HT-29 (cell line): ENCODE data around the gene ANKS1B. TPM values are rescaled to one million over a fixed set of nuclear protein-coding genes. Genes with fewer than 3 reads are reported as not detected.

Source experiments
- DNase-seq: peaks from one replicate; pipeline ENCODE4 v3.0.0-alpha.2; 2015; ENCODE audit warnings: low spot score
- total RNA-seq: library from RNA; depleted of rRNA; stranded (reverse); fragments of >200 nt; shearing (Covaris generic); gene quantifications from 2 replicates; pipeline ENCODE4 v1.2.3, GENCODE V29; 2014

The ANKS1B gene
- total RNA-seq, 1 experiment from 2014 or later, result not detected

- DNase-seq, result no peak
Observed at GRCh38 chr12:98821232-98821631, 1163.5 kb downstream of the ANKS1B start.

DNA sequence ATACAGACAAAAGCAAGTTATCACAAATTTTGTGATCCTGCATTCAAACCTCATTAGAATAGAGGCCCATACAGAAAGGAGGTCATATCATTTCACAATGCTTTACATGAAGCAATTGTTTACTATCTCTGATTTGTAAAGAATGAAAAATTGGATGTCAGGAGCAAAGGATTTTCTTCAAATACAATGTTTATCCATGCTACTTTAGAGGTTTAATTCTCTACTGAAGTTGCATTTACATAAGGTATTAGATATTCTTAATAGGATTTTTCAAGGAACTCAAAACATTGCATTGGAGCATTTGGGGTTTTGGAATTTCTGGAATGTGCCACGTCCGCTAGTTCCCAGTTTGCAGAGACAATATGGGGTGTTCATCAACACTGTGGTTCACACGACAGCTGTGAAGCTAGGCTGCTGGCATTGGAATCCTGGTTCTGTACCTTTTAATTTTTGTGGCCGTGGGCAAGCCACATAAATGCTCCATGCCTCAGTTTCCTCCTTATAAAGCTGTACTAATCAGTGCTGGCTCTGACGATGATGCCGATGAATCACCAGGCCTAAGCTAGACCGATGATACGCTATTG lies 1164.8 kb downstream of the ANKS1B start:
- DNase-seq, result no peak

- DNase-seq, result no peak
Observed at GRCh38 chr12:98819071-98819470, 1165.7 kb downstream of the ANKS1B start.

GRCh38 chr12:98818239-98818638 lies 1166.5 kb downstream of the ANKS1B start:
- DNase-seq, result no peak

DNA sequence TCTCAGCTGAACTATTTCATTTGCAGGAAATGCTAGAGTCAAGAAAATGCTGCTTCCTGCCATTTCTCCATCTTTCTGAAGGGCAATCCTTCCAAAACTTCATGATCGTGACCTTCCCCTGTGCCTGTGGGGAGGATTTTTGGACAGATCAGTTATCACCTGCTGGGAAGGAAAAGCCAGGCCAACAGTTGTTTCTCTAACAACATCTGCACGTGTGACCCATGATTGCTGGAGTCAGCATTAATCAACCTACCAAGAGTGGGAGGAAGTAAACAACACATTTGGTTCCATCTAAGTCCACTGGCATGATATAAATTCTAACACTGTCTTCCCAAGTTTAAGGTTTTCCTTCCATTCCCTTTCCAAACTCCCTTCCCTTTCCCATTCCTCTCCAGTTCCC lies 1167.0 kb downstream of the ANKS1B start:
- DNase-seq, result no peak

DNA sequence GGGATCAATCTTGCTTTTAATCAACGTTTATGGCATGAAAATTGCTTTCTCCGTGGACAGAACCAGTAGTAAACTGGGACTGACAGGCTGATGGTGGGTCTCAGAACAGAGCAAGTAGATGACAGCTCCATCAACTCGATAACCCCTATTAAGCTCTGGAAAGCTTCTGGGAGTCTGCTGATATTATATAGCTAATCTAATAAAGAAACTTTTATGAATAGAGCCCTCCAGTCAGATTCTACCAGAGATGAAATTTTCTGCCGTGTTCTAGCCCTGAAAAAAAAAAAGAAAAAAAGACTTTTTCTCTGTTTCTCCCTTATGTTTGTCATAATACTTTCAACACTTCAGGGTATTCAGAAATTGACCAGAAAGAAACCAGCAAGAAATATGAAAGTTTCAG lies 1168.0 kb downstream of the ANKS1B start:
- no peak for DNase-seq

DNA sequence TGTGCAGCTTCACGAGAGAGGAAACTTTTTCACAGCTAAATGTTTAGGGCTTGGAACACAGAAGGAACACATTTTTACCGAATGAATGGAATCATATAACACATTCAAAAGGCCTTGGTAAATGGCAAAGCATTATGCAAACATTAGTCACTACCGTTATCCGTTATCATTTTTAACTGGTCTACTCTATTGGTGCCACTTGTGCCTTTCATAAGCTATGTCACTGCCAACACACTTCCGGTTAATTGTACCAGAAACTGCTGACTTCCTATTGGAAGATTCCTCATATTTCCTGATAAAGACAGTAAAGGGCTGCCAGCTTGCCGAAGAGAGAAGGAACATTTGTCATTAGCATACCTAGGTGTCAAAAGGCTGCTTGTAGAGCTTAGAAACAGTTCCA lies 1170.5 kb downstream of the ANKS1B start:
- DNase-seq, result no peak

- no peak for DNase-seq
Observed at GRCh38 chr12:98812225-98812624, 1172.5 kb downstream of the ANKS1B start.

GRCh38 chr12:98808243-98808875 lies 1176.4 kb downstream of the ANKS1B start:
- DNase-seq, result no peak

- DNase-seq, result no peak
Observed at GRCh38 chr12:98807187-98807586, 1177.5 kb downstream of the ANKS1B start.

DNA sequence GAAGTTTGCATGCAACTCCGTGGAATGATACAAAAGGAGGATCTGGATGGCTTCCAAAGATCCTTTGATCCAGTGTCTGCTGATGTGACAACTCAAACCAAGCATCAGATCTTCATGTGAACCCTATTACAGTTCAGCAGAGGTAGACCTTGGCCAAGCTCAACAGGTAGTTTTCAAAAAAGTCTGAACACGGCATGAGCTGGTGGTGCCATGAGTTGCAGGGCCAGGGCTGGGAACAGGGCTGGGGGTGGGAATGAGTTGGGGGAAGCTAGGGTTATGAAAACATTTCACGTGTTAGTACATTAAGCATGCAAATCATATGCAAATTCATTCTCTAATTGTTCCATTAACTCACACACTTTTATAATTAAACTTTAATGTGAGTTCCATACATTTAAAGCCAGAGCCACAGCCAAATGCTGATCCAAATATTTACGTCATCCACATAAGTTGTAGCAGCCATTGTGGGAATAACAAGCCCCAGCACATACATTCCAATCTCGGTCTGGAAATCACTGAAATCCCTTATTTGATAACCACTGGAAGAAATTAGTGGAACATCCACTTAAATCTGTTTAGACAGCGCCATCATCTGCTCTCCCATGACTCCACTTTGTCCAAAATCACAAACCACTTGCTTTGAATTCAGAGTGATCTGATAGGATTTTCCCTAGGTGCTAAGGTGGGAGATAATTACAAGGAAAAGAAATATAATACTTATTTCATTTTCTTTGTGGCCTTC lies 1181.1 kb downstream of the ANKS1B start:
- no peak for DNase-seq

GRCh38 chr12:98799822-98800221 lies 1184.9 kb downstream of the ANKS1B start:
- DNase-seq, result no peak

DNA sequence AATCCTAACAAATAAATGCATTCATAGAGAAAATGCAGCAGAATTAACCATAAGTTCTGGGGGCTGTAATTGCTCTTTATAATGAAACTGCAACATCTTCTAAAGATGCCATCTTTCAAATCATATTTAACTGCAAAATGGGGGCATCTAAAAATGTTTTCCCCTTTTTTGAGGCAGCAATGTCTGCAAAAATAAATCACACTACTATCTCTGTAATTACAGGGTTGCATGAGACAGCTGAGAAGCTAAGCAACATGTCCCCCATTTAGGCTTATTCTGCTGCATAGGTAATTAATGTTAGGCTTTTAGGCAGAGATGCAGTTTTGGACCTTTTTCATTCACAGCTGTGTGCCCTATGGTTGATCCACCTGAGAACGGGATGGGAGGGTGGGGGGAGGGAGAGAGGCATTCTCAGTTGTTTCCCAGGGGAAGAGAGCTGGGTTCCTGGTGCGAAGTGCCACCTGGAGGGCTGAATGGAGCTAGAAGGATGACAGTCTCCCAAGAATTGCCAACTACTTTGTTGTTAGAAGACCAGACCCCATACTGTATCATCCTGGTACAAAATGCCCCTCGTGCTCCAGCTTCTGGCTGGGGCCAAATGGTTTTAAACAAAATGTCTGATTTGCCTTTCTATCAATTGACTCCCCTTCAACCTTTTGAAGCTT lies 1185.5 kb downstream of the ANKS1B start:
- DNase-seq, result no peak

- DNase-seq, result no peak
Observed at GRCh38 chr12:98797200-98797599, 1187.5 kb downstream of the ANKS1B start.

GRCh38 chr12:98796745-98797144 lies 1188.0 kb downstream of the ANKS1B start:
- DNase-seq, result no peak

DNA sequence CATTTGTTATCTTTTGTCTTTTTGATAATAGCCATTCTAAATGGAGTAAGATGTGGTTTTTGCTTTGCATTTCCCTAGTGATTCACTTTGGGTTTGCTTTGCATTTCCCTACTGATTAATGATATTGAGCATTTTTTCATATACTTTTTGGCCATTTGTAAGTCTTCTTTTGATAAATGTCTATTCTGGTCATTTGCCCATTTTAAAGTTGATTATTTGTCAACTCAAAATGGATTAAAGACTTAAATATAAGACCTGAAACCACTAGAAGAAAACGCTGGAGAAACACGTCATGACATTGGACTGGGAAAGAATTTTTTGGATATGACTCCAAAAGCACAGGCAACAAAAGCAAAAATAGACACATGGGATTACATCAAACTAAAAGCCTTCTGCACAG lies 1191.6 kb downstream of the ANKS1B start:
- DNase-seq, result no peak

DNA sequence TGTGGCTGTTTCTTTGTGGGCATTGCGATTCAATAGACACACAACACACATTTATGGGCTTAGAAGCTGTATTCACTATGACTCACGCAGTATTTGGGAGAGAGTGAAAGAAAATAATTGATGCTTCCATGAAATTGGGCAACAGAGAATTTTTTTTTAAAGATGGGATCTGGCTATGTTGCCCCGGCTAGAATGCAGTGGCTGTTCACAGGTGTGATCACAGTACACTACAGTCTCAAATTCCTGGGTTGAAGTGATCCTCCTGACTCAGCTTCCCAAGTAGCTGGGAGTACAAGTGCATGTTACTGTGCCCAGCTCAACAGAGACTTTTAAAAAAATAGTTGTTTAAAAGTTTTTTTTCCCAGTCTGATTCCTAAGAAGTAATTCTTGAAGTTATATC lies 1193.3 kb downstream of the ANKS1B start:
- DNase-seq, result no peak

- no peak for DNase-seq
Observed at GRCh38 chr12:98788396-98788795, 1196.3 kb downstream of the ANKS1B start.

GRCh38 chr12:98786653-98787052 lies 1198.1 kb downstream of the ANKS1B start:
- DNase-seq, result no peak

- no peak for DNase-seq
Observed at GRCh38 chr12:98783420-98783819, 1201.3 kb downstream of the ANKS1B start.

DNA sequence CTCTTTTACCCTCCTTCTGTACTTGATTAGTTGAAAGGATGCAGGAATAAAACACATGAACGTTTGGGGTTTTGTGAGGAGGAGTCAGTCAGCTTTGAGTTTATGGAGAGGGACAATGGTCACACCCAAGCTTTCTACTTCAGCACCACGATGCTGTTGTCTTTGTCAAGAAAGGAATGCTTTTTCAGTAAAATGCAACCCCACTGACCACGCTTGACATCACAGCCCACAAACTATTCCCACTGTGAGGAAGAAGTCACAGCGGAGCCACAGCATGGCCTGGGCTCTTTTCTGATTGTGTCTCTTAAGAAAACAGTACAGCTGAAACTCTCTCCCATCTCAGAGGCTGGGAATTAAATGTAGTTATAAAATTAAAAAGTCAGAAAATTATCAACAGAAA lies 1204.5 kb downstream of the ANKS1B start:
- no peak for DNase-seq

- DNase-seq, result no peak
Observed at GRCh38 chr12:98772818-98773217, 1211.9 kb downstream of the ANKS1B start.
